Trophoblast cell (in vitro differentiated cells and primary cell): ENCODE data around the gene CDHR1.

Experiments
- DNase-seq, 2 donors: peaks; one replicate each; pipeline ENCODE4 v3.0.0-alpha.2; 2016
- H2AFZ ChIP-seq: 2 replicates; pipeline ENCODE4 v1.6.1; 2013; ENCODE audit warnings: low read length, moderate library complexity, mild to moderate bottlenecking; ENCODE audit not compliant: insufficient read depth, poor library complexity
- H2AK5ac ChIP-seq: 2 replicates; pipeline ENCODE4 v1.6.1; 2013; ENCODE audit warnings: mild to moderate bottlenecking, low read length
- H2BK120ac ChIP-seq: 2 replicates; pipeline ENCODE4 v1.6.1; 2013; ENCODE audit warnings: low read length, mild to moderate bottlenecking, moderate library complexity; ENCODE audit not compliant: insufficient read depth, poor library complexity
- H2BK12ac ChIP-seq: 2 replicates; pipeline ENCODE4 v1.6.1; 2013; ENCODE audit warnings: mild to moderate bottlenecking, low read length, moderate library complexity
- H2BK5ac ChIP-seq: 2 replicates; pipeline ENCODE4 v1.6.1; 2013; ENCODE audit warnings: low read length, low read depth, moderate library complexity, mild to moderate bottlenecking; ENCODE audit not compliant: poor library complexity
- H3K14ac ChIP-seq: 2 replicates; pipeline ENCODE4 v1.6.1; 2013; ENCODE audit warnings: mild to moderate bottlenecking, low read length
- H3K18ac ChIP-seq: 2 replicates; pipeline ENCODE4 v1.6.1; 2013; ENCODE audit warnings: mild to moderate bottlenecking, low read length
- H3K23ac ChIP-seq: 2 replicates; pipeline ENCODE4 v1.6.1; 2013; ENCODE audit warnings: low read length
- H3K27ac ChIP-seq: 2 replicates; pipeline ENCODE4 v1.5.1; 2013; ENCODE audit warnings: low read depth, mild to moderate bottlenecking, inconsistent platforms, low read length, moderate library complexity
- H3K27me3 ChIP-seq: 2 replicates; pipeline ENCODE4 v1.6.1; 2013; ENCODE audit warnings: inconsistent platforms, mild to moderate bottlenecking, low read length, moderate library complexity; ENCODE audit not compliant: insufficient read depth
- H3K36me3 ChIP-seq, 2 experiments: 1 replicate in 1 of 2; 2 replicates in 1 of 2; pipeline ENCODE4 v1.6.1; 2013; ENCODE audit warnings: low read length in 2 of 2, mild to moderate bottlenecking in 2 of 2, moderate library complexity in 1 of 2; ENCODE audit not compliant: insufficient read depth in 2 of 2, control insufficient read depth in 1 of 2
- H3K4ac ChIP-seq: 2 replicates; pipeline ENCODE4 v1.6.1; 2013; ENCODE audit warnings: low read depth, mild to moderate bottlenecking, low read length, moderate library complexity
- H3K4me1 ChIP-seq, 2 experiments: 1 replicate in 1 of 2; 2 replicates in 1 of 2; pipeline ENCODE4 v1.6.1; 2013; ENCODE audit warnings: low read length in 2 of 2, mild to moderate bottlenecking in 2 of 2, moderate library complexity in 1 of 2; ENCODE audit not compliant: insufficient read depth in 2 of 2, control insufficient read depth in 1 of 2
- H3K4me2 ChIP-seq: 2 replicates; pipeline ENCODE4 v1.6.1; 2013; ENCODE audit warnings: inconsistent platforms, mild to moderate bottlenecking, low read length, moderate library complexity
- H3K4me3 ChIP-seq: 2 replicates; pipeline ENCODE4 v1.5.1; 2013; ENCODE audit warnings: mild to moderate bottlenecking, low read depth, low read length, inconsistent platforms
- H3K79me1 ChIP-seq: one replicate; pipeline ENCODE4 v1.6.1; 2013; ENCODE audit warnings: low read length
- H3K79me2 ChIP-seq: 2 replicates; pipeline ENCODE4 v1.6.1; 2013; ENCODE audit warnings: low read length, mild to moderate bottlenecking; ENCODE audit not compliant: control insufficient read depth, insufficient read depth, poor library complexity
- H3K9ac ChIP-seq: 2 replicates; pipeline ENCODE4 v1.6.1; 2013; ENCODE audit warnings: mild to moderate bottlenecking, low read length
- H3K9me3 ChIP-seq: 2 replicates; pipeline ENCODE4 v1.6.1; 2013; ENCODE audit warnings: low read depth, mild to moderate bottlenecking, control low read depth, inconsistent platforms, low read length; ENCODE audit not compliant: insufficient read depth
- H4K12ac ChIP-seq: 2 replicates; pipeline ENCODE4 v1.6.1; 2013; ENCODE audit warnings: low read depth, mild to moderate bottlenecking, low read length, moderate library complexity
- H4K8ac ChIP-seq: 2 replicates; pipeline ENCODE4 v1.6.1; 2013; ENCODE audit warnings: low read depth, mild to moderate bottlenecking, low read length, moderate library complexity
- H4K91ac ChIP-seq: one replicate; pipeline ENCODE4 v1.6.1; 2013; ENCODE audit warnings: low read depth, mild to moderate bottlenecking, low read length, moderate library complexity
- WGBS: extraction: QIAGEN DNeasy Blood & Tissue Kit; methylation state at CpG from one replicate; pipeline ENCODE4 v1.1.7; 2013; ENCODE audit warnings: missing lambda C conversion rate; ENCODE audit not compliant: insufficient read length, insufficient coverage; ENCODE audit errors: extremely low coverage; 5-methylcytosine and 5-hydroxymethylcytosine counted together

Gene CDHR1

DNA sequence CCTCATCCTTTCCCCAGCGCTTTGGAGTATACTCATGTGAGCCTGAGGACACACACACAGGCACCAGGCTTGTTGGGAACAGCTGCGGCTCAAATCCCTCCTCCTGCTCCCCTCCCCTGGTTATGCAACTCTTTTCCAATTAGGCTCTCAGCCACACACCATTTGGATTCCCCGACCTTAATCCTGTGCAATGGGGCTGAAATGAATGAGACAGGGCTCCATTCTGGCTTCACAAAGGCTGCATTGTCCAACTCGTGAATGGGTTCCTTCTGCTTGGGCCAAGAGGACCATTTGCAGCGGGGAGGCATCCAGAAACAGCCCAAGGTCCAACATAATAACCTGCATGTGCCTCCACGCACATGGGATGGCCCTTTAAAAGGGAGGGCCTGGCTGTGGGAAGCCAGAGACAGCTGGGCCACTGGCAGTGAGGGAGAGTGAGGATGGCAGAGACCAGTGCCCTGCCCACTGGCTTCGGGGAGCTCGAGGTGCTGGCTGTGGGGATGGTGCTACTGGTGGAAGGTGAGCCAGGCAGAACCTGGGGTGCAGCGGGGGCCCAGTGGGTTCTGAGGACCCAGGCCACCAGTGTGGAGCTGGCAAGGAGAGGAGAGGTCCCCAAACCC lies 50.4 kb downstream of the CDHR1 start, which contains the start of gene RGR:
Gene RGR, plus strand, starts transcription at position 403 of the 620 bp plus-strand sequence. Its CDS starts 38 bp downstream, at position 441.
- no CpG with 5 or more reads among the region's 9 CpGs for WGBS
- no peak for DNase-seq
- H3K9me3 ChIP-seq: no peaks in the 10 kb centered on the region
- H3K4me2 ChIP-seq: no peak within 1 kb of the TSS
- H3K79me2 ChIP-seq: no peaks in the 10 kb centered on the region
- no peak within 1 kb of the TSS for H3K18ac ChIP-seq
- no peak within 1 kb of the TSS for H2AFZ ChIP-seq
- no peaks in the 10 kb centered on the region for H3K79me1 ChIP-seq
- no peak within 1 kb of the TSS for H3K4me3 ChIP-seq
- no peaks in the 10 kb centered on the region for H3K27me3 ChIP-seq
- no peak within 1 kb of the TSS for H4K91ac ChIP-seq
- no peaks in the 10 kb centered on the region for H3K36me3 ChIP-seq
- H3K23ac ChIP-seq: no peak within 1 kb of the TSS
- H3K27ac ChIP-seq: no peak within 1 kb of the TSS
- H2BK5ac ChIP-seq: no peak within 1 kb of the TSS
- no peak within 1 kb of the TSS for H4K8ac ChIP-seq
- H3K4ac ChIP-seq: no peak within 1 kb of the TSS
- no peak within 1 kb of the TSS for H2BK12ac ChIP-seq
- H3K4me1 ChIP-seq: no peaks in the 10 kb centered on the region
- no peak within 1 kb of the TSS for H4K12ac ChIP-seq
- H2AK5ac ChIP-seq: no peak within 1 kb of the TSS
- H3K9ac ChIP-seq: no peak within 1 kb of the TSS
- H3K14ac ChIP-seq: no peak within 1 kb of the TSS
- H2BK120ac ChIP-seq: no peak within 1 kb of the TSS

DNA sequence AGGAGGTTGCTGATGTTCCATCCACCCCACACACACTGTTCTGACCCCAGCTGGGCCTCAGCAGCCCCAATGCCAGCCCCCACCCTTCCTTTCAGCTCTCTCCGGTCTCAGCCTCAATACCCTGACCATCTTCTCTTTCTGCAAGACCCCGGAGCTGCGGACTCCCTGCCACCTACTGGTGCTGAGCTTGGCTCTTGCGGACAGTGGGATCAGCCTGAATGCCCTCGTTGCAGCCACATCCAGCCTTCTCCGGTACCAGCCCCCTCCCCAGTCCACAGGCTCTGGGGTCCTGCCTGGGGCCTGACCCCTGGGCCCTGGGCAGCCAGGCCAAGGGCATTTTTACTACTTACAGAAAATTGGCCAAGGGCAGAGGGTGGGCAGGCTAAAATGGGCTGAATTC lies 53.2 kb downstream of the CDHR1 start:
- Histone ChIP-seq H3K27ac (no peak overlapping the region), H2BK120ac (no peak overlapping the region), H4K91ac (no peak overlapping the region), H3K18ac (no peak overlapping the region), H2AK5ac (no peak overlapping the region), H3K36me3 (no peaks in the 10 kb centered on the region), H3K4me1 (no peaks in the 10 kb centered on the region), H3K79me2 (no peaks in the 10 kb centered on the region), H4K12ac (no peak overlapping the region), H3K27me3 (no peaks in the 10 kb centered on the region), H2AFZ (no peak overlapping the region), H2BK5ac (no peak overlapping the region), H3K14ac (no peak overlapping the region), H2BK12ac (no peak overlapping the region), H3K4me3 (no peak overlapping the region), H4K8ac (no peak overlapping the region), H3K9ac (no peak overlapping the region), H3K4me2 (no peak overlapping the region), H3K9me3 (no peaks in the 10 kb centered on the region), H3K4ac (no peak overlapping the region), H3K23ac (no peak overlapping the region), H3K79me1 (no peaks in the 10 kb centered on the region)
- WGBS: no CpG with 5 or more reads among the region's 6 CpGs
- no peak for DNase-seq

DNA sequence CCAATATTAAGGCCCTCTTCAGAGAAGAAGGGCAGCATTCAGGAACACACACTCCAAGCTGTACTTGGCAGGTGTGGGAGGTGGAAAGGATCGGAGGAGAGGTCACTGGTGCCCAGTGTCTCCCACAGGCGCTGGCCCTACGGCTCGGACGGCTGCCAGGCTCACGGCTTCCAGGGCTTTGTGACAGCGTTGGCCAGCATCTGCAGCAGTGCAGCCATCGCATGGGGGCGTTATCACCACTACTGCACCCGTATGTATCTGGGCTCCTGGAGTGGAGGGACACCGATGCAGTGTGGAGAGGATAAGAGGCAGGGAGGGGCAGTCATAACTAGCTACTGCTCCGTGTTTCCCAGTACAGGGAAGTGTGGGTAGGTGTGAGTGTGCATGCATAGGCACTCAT lies 54.5 kb downstream of the CDHR1 start:
- Histone ChIP-seq H4K91ac (no peak overlapping the region), H3K14ac (no peak overlapping the region), H3K36me3 (no peaks in the 10 kb centered on the region), H2AK5ac (no peak overlapping the region), H4K12ac (no peak overlapping the region), H3K79me1 (no peaks in the 10 kb centered on the region), H3K4ac (no peak overlapping the region), H3K4me1 (no peaks in the 10 kb centered on the region), H3K79me2 (no peaks in the 10 kb centered on the region), H2BK12ac (no peak overlapping the region), H3K27ac (no peak overlapping the region), H3K4me2 (no peak overlapping the region), H3K9ac (no peak overlapping the region), H3K4me3 (no peak overlapping the region), H3K23ac (no peak overlapping the region), H2AFZ (no peak overlapping the region), H2BK120ac (no peak overlapping the region), H3K9me3 (no peaks in the 10 kb centered on the region), H3K18ac (no peak overlapping the region), H3K27me3 (no peaks in the 10 kb centered on the region), H4K8ac (no peak overlapping the region), H2BK5ac (no peak overlapping the region)
- no peak for DNase-seq
- whole genome bisulfite sequencing: no CpG with 5 or more reads among the region's 12 CpGs

DNA sequence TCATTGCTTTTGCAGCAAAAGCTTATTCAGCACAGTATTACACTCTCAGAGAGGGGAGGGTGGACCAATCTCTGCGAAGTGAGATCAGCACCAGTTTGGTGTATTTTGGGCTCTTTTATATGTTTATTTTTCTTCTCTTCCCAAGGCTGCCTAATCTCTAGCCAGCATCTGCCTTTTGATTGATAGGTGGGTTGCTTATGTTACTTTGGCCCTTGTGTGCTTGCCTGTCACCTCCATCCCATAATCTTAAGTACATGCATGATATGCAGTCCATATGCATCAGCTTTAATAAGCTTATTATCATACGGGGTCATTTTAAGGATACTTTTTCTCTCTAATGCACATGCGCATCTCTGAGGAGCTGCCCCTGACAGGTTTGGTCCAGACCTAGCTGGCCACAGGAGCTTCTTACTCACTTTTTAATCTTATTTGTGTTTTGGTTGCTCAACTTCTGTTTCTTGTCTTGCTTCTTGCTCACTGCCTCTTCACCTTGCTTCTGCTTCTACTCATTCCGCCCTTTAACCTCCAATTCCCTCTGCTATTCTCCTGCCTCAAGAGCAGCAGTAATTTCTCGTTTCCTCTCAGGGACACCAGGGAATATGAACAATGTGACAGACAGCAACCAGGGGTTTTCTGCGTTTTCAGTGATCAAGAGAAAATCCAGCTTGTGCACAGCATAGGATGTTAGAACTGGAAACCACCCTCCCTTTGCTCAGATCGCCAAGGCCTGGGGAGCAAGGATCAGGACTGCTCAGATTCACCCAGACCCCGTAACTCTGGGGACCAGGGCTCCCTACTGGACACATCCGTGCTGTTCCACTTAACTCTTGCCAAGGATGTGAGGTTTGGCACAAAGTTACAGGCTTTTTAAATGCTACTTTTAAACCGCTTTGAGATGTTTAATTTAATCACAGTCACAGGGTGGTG lies 60.5 kb downstream of the CDHR1 start:
- H2AFZ ChIP-seq: no peak overlapping the region

More for the DNA sequence above, 60.5 kb downstream of the CDHR1 start:
- Histone ChIP-seq H3K4me1 (peaks cover 0 to 6% of the 10 kb centered on the region in 2 experiments), H4K12ac (no peak overlapping the region), H3K14ac (no peak overlapping the region), H3K4ac (no peak overlapping the region), H3K9me3 (peaks cover 1% of the 10 kb centered on the region), H3K4me2 (no peak overlapping the region), H4K8ac (no peak overlapping the region), H2AK5ac (no peak overlapping the region), H3K79me1 (no peaks in the 10 kb centered on the region), H2BK120ac (no peak overlapping the region), H3K27ac (no peak overlapping the region), H3K27me3 (no peaks in the 10 kb centered on the region), H3K9ac (no peak overlapping the region), H4K91ac (no peak overlapping the region), H3K23ac (no peak overlapping the region), H2BK5ac (no peak overlapping the region), H2BK12ac (no peak overlapping the region), H3K36me3 (no peaks in the 10 kb centered on the region), H3K79me2 (no peaks in the 10 kb centered on the region), H3K4me3 (no peak overlapping the region), H3K18ac (no peak overlapping the region)
- no peak for DNase-seq
- no CpG with 5 or more reads among the region's 10 CpGs for WGBS
